Measurements from ENCODE around the gene RPS15.

RPS15 gene

GRCh38 chr19:1438035-1438932 is at the start of gene RPS15:
Gene RPS15 (plus strand): TSS chr19:1438396. CDS start chr19:1438426, 30 bp downstream.
- DNase-seq: peak; percentile 89

- no peak for DNase-seq
These were observed 49.6 kb upstream of the RPS15 start for GRCh38 chr19:1388637-1389026.

- DNase-seq: no peak
These were observed 48.9 kb upstream of the RPS15 start for GRCh38 chr19:1389033-1389940.

DNA sequence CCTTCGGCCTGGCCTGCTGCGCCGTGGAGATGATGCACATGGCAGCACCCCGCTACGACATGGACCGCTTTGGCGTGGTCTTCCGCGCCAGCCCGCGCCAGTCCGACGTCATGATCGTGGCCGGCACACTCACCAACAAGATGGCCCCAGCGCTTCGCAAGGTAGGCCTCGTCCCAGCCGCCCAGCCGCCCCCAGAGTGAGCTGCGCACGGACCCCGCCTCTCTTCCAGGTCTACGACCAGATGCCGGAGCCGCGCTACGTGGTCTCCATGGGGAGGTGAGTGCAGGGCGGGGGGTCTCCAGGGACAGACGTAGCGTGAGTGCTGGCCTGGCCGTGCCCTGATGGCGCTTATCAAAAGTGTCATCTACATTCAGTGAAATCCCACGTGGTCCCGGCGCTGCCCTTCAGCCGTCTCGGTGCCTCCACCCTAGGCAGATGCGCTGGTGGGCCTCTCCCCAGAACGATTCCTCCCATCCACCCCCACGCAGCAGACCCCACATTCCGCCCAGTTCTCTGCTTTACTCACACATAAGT is 47.2 kb upstream of the RPS15 start:
- no peak for DNase-seq

DNA sequence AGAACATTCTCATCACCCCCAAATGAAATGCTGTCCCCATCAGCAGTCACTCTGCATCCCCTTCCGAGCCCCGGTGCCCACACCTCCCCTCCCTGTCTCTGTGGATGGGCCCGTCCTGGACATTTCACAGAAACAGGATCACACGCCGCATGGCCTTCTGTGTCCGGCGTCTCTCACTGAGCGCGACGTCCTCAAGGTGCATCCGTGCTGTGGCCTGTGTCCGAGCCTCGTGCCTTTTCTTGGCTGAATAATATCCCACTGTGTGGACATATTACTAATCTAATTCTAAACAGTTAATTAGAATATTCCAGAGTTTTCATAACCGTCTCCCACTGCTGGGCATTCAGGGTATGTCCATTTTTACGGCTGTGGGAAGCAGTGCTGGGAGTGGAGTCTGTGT is 45.8 kb upstream of the RPS15 start:
- no peak for DNase-seq

- no peak for DNase-seq
These were observed 45.2 kb upstream of the RPS15 start for GRCh38 chr19:1392939-1393530.

GRCh38 chr19:1393841-1394240 is 44.4 kb upstream of the RPS15 start:
- DNase-seq: no peak

- DNase-seq: no peak
These were observed 43.7 kb upstream of the RPS15 start for GRCh38 chr19:1394252-1395193.

DNA sequence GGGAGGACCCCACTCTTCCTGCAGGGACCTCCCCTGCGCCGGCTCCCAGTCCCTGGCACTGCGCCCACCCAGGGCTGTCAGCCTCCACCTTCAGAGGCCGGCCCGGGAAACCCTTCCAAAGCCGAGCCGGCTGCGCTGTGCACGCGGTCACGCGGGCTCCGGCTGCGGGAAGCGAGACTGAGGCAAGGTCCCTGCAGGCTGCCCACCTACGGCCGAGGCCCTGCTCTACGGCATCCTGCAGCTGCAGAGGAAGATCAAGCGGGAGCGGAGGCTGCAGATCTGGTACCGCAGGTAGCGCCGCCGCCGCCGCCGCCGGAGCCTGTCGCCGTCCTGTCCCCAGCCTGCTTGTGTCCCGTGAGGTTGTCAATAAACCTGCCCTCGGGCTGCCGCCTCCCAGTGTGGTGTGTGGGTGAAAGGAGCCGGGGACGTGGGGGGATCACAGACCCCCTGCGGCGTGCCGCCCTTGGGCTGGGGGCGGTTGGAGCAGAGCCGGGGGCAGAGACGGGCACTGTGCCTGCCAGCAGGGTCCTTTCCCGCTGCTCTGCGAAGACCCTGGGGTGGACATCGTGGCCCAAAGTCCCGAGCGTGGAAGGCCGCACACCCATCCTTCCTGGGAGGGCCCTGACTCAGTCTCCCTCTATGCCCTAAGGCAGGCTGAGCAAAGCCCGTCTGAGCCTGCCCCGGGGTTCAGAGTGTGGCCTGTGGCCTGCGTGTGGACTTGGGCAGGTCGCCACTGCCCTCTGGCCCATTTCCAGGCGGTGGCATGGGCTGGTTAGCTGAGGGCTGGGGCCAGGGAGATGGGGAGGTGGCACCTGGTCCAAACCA is 42.8 kb upstream of the RPS15 start:
- no peak for DNase-seq

DNA sequence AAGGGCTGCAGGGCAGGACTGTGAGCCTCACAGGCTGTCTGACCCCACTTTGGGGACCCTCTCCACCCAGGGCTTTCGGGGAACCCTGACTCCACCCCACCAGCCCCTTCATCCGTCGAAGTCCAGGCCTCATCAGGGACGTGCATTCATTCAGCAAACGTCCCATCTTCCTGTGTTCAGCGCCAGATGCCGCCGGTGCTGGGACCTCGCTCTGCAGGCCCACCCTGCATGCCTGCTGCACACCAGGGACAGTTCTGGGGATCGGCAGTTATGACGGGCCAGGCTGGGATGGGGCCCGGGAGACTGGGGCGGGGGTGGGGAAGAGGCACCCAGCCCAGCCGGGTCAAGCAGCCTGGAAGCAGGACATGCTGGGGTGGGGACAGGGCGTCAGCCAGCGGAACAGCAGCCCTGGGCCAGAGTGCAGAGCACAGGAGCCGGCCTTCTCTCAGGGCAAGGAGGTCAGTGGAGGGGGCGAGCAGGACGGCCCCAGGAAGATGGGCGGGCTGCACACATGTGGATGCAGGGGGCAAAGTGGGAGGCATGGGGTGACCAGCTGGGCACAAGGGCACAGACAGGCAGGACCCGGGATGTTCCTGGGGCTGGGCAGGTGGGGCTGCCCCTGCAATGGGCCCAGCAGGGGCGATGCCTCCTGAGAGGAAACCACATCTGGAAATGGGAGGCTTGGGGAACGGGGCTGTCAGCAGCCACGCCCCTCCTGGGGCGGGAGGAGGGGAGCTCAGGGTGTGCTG is 42.0 kb upstream of the RPS15 start:
- no peak for DNase-seq

DNA sequence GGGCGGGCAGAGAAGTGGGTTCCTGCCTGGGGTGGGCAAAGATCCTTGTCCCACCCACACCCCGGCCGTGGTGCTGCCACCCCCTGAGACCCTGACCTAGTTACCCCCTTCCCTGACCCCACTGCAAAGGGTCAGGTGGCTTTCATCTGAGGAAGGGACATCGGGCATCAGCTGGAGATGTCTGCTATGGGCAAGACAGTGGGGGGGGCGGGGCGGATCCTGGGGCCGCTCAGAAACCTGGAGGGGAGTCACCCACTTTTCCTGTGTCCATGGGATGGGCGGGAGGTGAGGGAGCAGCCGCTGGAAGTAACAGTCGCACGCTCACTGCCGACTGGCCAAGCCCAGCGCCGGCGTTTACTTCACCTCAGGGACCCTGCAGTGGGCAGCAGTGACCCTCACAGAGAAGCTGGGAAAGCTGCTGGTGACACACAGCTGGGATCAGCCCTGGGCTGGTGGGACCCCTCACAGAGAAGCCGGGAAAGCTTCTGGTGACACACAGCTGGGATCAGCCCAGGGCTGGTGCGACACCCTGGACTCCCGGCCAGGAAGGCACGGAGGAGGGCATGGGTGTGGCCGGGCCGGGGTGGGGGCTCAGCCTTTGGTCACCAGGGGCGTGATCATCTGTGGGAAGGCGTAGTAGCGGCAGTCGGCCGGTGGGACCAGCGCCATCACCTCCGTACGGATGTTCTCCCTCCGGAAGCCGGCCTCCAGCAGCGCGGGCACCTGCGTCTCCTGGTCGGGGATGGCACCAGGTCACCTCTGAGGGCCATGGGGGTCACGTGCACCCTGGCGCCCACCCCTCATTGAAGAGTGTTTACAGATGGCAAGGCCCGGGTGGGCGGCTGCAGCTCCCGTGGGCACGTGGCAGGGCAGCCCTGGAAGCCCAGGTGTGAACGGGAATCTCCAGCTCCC is 41.2 kb upstream of the RPS15 start:
- DNase-seq: no peak

GRCh38 chr19:1397838-1398237 is 40.4 kb upstream of the RPS15 start:
- no peak for DNase-seq

- DNase-seq: no peak
These were observed 39.1 kb upstream of the RPS15 start for GRCh38 chr19:1399079-1399478.

DNA sequence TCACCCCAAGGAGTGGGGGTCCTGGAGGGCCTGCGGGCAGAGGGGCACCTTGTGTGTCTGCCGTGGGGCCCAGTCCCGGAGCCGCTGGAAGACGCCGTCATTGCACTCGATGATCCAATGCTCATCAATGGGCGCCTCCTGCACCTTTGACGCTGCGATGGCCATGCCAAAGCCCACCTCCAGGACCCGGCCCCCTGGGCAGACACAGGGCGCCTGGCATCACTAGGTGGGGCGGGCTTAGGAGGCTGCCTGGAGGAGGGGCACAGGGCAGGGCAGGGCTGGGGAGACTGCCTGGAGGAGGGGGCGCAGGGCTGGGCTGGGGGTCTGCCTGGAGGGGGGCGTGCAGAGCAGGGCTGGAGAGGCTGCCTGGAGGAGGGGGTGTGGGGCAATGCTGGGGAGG is 38.5 kb upstream of the RPS15 start:
- no peak for DNase-seq

- DNase-seq: no peak
These were observed 37.7 kb upstream of the RPS15 start for GRCh38 chr19:1400281-1401137.

DNA sequence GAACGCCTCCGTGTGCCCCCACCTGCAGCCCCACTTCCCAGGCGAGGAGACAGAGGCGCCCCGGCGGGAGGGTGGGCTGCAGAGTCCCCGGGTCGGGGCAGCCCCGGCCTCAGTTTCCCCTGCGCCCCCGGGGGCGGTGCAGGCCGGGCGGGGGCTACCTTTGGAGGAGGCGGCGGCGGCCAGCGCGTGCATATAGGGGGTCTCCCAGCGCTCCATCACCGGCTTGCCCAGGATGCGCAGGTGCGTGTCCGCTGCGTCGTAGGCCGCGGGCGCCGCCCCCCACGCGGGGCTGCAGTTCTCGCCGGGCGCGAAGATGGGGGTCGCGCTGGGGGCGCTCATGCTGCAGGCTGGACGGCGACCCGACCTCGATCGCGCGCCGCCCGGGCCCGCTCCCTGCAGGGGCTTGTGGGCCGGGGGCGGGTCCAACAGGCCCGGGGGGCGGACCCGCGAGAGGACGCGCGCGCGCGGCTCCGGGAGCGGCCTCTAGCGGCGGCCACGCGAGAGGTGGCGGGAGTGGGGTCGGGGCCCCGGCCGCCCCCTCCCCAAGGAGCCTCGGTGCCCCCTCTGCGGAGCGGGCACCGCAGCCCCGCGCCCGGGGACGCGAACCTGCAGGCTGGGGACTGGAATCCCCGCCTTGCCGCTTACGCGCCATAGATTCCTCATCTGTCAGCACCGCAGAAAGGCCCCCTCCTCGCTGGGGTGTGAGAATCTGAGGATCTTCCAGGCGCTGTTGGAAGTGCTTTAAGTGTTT is 36.9 kb upstream of the RPS15 start, which contains the start of gene GAMT:
Gene GAMT, minus strand, starts transcription at position 405 of the 751 bp plus-strand sequence. Its CDS starts 66 bp downstream, at position 339.
- peak; percentile 36 for DNase-seq

DNA sequence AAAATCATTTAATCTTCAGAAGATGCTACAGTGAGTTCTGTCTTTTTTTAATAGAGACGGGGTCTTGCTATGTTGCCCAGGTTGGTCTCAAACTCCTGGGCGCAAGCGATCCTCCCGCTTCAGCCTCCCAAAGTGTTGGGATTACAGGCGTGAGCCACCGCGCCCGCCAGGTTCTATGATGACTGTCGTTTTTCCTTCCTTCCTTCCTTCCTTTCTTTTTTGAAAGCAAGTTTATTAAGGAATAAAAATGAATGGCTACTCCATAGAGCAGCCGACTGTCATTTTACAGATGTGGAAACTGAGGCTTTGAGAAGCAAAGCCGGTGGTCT is 36.3 kb upstream of the RPS15 start:
- no peak for DNase-seq

All from NCI-H446 treated with DMSO at 0.1 percent for 48 hours (cell line).